SH-SY5Y (cell line): ENCODE results near the gene INPP4B.

Experiments used
- GATA2 ChIP-seq: IDR thresholded peaks from 2 replicates; pipeline ENCODE4 v1.6.1; 2011; ENCODE audit warnings: mild to moderate bottlenecking, low read depth, low read length
- GATA3 ChIP-seq: IDR thresholded peaks from 2 replicates; pipeline ENCODE4 v1.6.1; 2011; ENCODE audit warnings: low read depth, mild to moderate bottlenecking, low read length, moderate library complexity

- TF ChIP-seq GATA2 (no peak), GATA3 (no peak)
These were observed 494.1 kb downstream of the INPP4B start for GRCh38 chr4:142351958-142352357.
